Measurements from ENCODE around the gene XYLT1. TPM values are rescaled to one million over a fixed set of nuclear protein-coding genes. Genes with fewer than 3 reads are reported as not detected.
A peak's percentile ranks its signal among the peaks of the same experiment; 100 is the strongest.

The XYLT1 gene
- total RNA-seq, 2 donors from 2014 or later: 21.4 to 22.6 TPM

- no peak for ATAC-seq (replicated peaks)
- peak overlapping the region; percentile 26 for H3K27ac Mint-ChIP-seq
- no peaks in the 10 kb centered on the region for H3K27me3 Mint-ChIP-seq
- no peaks in the 10 kb centered on the region for H3K9me3 Mint-ChIP-seq
- peaks cover 10% of the 10 kb centered on the region for H3K4me1 Mint-ChIP-seq
- no peak overlapping the region for H3K4me3 Mint-ChIP-seq
- H3K36me3 Mint-ChIP-seq (ENCODE audit: low read depth): peaks cover 21% of the 10 kb centered on the region
These were observed 257.7 kb downstream of the XYLT1 start for GRCh38 chr16:17213025-17213424.

GRCh38 chr16:17212606-17213005 lies 258.2 kb downstream of the XYLT1 start:
- Mint-ChIP-seq H3K4me1 (peaks cover 10% of the 10 kb centered on the region), H3K27me3 (no peaks in the 10 kb centered on the region), H3K9me3 (no peaks in the 10 kb centered on the region), H3K27ac (no peak overlapping the region), H3K4me3 (no peak overlapping the region), H3K36me3 (ENCODE audit: low read depth) (peaks cover 21% of the 10 kb centered on the region)
- no peak for ATAC-seq (replicated peaks)

DNA sequence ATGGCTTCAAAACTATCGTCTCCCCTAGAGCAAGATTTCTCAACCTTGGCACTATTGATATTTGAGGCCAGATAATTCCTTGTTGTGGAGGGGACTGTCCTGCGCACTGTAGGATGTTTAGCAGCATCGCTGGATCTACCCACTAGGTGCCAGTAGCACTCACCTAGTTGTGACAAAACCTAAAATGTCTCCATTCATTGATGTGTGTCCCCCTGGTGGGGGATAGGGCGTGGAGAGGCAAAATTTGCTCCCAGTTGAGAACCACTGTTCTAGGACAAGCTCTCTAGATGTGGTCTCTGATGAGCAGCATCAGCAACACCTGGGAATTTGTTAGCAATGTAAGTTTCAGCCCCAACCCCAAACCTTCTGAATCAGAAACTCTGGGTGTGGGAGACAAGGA lies 259.0 kb downstream of the XYLT1 start:
- Mint-ChIP-seq H3K4me1 (peaks cover 10% of the 10 kb centered on the region), H3K4me3 (no peak overlapping the region), H3K9me3 (no peaks in the 10 kb centered on the region), H3K36me3 (ENCODE audit: low read depth) (peaks cover 21% of the 10 kb centered on the region), H3K27me3 (no peaks in the 10 kb centered on the region), H3K27ac (no peak overlapping the region)
- peak; percentile 34 for ATAC-seq (replicated peaks)

- Mint-ChIP-seq H3K4me1 (peaks cover 16% of the 10 kb centered on the region), H3K27ac (no peak overlapping the region), H3K4me3 (no peak overlapping the region), H3K27me3 (no peaks in the 10 kb centered on the region), H3K36me3 (ENCODE audit: low read depth) (no peaks in the 10 kb centered on the region), H3K9me3 (no peaks in the 10 kb centered on the region)
- no peak for ATAC-seq (replicated peaks)
These were observed 264.0 kb downstream of the XYLT1 start for GRCh38 chr16:17206712-17207111.

- no peak for ATAC-seq (replicated peaks)
- no peaks in the 10 kb centered on the region for H3K27me3 Mint-ChIP-seq
- no peak overlapping the region for H3K27ac Mint-ChIP-seq
- H3K9me3 Mint-ChIP-seq: no peaks in the 10 kb centered on the region
- H3K36me3 Mint-ChIP-seq (ENCODE audit: low read depth): no peaks in the 10 kb centered on the region
- peaks cover 16% of the 10 kb centered on the region for H3K4me1 Mint-ChIP-seq
- no peak overlapping the region for H3K4me3 Mint-ChIP-seq
These were observed 265.2 kb downstream of the XYLT1 start for GRCh38 chr16:17205279-17206211.

DNA sequence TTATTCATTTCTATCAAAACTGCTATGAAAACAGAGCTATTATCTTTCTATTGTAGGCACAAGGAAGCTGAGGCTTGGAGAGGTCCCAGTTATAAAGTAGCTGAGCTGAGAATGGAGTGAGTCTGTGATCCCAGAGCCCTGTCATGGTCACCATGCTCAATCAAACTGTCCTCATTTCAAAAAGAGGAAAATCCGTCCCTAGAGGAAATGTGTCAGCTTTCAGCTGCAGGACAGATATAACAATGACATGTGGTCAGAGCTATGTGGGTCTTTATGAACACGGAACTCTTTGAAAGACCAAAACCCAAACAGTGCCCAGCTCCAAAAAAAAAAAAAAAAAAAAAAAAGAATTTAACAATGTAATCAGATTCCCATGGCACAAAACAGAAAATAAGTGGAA lies 266.1 kb downstream of the XYLT1 start:
- H3K4me3 Mint-ChIP-seq: no peak overlapping the region
- no peak overlapping the region for H3K27ac Mint-ChIP-seq
- H3K27me3 Mint-ChIP-seq: no peaks in the 10 kb centered on the region
- no peak for ATAC-seq (replicated peaks)
- H3K36me3 Mint-ChIP-seq (ENCODE audit: low read depth): peaks cover 8% of the 10 kb centered on the region
- no peaks in the 10 kb centered on the region for H3K9me3 Mint-ChIP-seq
- H3K4me1 Mint-ChIP-seq: peaks cover 16% of the 10 kb centered on the region

DNA sequence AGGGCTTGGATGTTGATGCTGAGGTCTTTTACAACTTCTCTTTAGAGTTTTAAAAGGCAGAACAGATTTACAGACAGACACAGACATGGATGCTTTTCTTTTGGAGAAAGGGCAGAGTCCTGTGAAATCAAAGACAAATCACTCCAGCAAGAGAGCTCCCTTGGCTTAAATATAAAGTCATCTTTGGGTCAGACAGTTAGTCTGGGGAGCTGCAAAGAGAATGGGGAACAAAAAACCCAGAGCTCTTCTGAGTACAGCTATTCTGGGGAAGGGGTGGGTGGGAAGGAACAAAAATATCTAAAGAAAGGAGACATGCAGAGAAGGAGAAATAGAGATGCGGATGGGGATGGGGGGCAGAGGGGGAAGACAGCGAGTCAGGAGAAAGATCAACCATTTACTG lies 266.6 kb downstream of the XYLT1 start:
- Mint-ChIP-seq H3K27ac (no peak overlapping the region), H3K4me1 (peaks cover 15% of the 10 kb centered on the region), H3K4me3 (no peak overlapping the region), H3K36me3 (ENCODE audit: low read depth) (peaks cover 13% of the 10 kb centered on the region), H3K9me3 (no peaks in the 10 kb centered on the region), H3K27me3 (no peaks in the 10 kb centered on the region)
- ATAC-seq (replicated peaks): no peak

DNA sequence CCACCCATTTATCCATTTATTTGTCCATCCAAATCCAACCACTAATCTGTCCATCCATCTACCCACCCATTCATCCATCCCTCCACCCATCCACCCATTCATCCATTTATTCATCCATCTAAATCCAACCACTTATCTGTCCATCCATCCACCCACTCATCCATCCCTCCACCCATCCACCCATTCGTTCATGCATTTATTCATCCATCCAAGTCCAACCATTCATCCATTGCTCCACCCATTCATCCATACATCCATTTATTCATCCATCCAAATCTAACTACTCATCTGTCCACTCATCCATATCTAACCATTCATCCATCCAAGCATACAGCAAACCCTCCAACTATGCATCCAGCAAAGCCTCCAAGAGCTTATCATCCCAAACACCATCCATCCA lies 267.3 kb downstream of the XYLT1 start:
- H3K4me3 Mint-ChIP-seq: no peak overlapping the region
- ATAC-seq (replicated peaks): no peak
- H3K9me3 Mint-ChIP-seq: no peaks in the 10 kb centered on the region
- no peak overlapping the region for H3K27ac Mint-ChIP-seq
- peaks cover 12% of the 10 kb centered on the region for H3K4me1 Mint-ChIP-seq
- no peaks in the 10 kb centered on the region for H3K27me3 Mint-ChIP-seq
- peaks cover 15% of the 10 kb centered on the region for H3K36me3 Mint-ChIP-seq (ENCODE audit: low read depth)

- Mint-ChIP-seq H3K9me3 (no peaks in the 10 kb centered on the region), H3K4me1 (peaks cover 12% of the 10 kb centered on the region), H3K4me3 (no peak overlapping the region), H3K36me3 (ENCODE audit: low read depth) (peaks cover 40% of the 10 kb centered on the region), H3K27ac (no peak overlapping the region), H3K27me3 (no peaks in the 10 kb centered on the region)
- ATAC-seq (replicated peaks): no peak
These were observed 271.6 kb downstream of the XYLT1 start for GRCh38 chr16:17199135-17199534.

DNA sequence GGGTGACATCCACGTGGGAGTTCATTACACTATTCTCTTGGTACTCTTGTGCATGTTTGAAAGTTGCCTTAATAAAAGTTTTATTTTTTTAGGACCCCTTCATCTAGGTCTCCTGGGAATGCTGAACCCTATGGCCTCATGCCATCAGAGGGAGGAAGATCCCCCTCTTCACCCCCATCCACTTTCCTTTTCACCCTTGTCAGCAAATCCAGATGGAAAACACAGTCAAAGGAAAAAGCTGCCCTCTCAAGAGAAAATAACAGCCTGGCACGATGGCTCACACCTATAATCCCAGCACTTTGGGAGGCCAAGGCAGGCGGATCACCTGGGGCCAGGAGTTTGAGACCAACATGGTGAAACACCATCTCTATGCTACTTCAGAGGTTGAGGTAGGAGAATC lies 274.2 kb downstream of the XYLT1 start:
- Mint-ChIP-seq H3K27me3 (no peaks in the 10 kb centered on the region), H3K9me3 (no peaks in the 10 kb centered on the region), H3K36me3 (ENCODE audit: low read depth) (peaks cover 60% of the 10 kb centered on the region), H3K4me3 (no peak overlapping the region), H3K27ac (no peak overlapping the region), H3K4me1 (peaks cover 5% of the 10 kb centered on the region)
- ATAC-seq (replicated peaks): no peak

GRCh38 chr16:17194190-17194780 lies 276.5 kb downstream of the XYLT1 start:
- peaks cover 5% of the 10 kb centered on the region for H3K4me1 Mint-ChIP-seq
- H3K4me3 Mint-ChIP-seq: no peak overlapping the region
- peaks cover 67% of the 10 kb centered on the region for H3K36me3 Mint-ChIP-seq (ENCODE audit: low read depth)
- H3K27me3 Mint-ChIP-seq: no peaks in the 10 kb centered on the region
- ATAC-seq (replicated peaks): peak; percentile 66
- H3K27ac Mint-ChIP-seq: no peak overlapping the region
- no peaks in the 10 kb centered on the region for H3K9me3 Mint-ChIP-seq

- no peaks in the 10 kb centered on the region for H3K27me3 Mint-ChIP-seq
- no peak overlapping the region for H3K4me3 Mint-ChIP-seq
- peaks cover 5% of the 10 kb centered on the region for H3K4me1 Mint-ChIP-seq
- ATAC-seq (replicated peaks): no peak
- H3K9me3 Mint-ChIP-seq: no peaks in the 10 kb centered on the region
- no peak overlapping the region for H3K27ac Mint-ChIP-seq
- H3K36me3 Mint-ChIP-seq (ENCODE audit: low read depth): peaks cover 68% of the 10 kb centered on the region
These were observed 277.1 kb downstream of the XYLT1 start for GRCh38 chr16:17193566-17194100.

DNA sequence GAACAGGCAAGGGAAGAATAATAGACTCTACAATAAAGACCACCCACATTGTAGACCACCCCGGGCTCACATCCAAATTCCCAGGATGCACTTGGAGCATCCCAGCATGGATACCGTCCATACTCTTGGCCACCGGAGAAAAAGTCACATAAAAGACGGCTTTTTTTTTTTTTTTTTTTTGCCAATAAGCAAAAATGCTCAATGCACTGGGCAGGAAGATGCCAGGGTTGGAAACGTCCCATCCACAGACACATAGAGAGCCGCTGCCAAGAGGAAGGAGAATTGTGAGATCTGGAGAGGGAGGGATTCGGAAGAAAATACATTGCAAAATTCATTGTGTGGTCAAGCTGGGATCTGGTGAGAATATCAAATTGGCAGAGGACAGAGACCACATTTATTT lies 286.7 kb downstream of the XYLT1 start:
- Mint-ChIP-seq H3K27ac (no peak overlapping the region), H3K9me3 (no peaks in the 10 kb centered on the region), H3K4me3 (no peak overlapping the region), H3K4me1 (no peaks in the 10 kb centered on the region), H3K36me3 (ENCODE audit: low read depth) (peaks cover 11% of the 10 kb centered on the region), H3K27me3 (no peaks in the 10 kb centered on the region)
- no peak for ATAC-seq (replicated peaks)

- Mint-ChIP-seq H3K27me3 (no peaks in the 10 kb centered on the region), H3K4me1 (peaks cover 9% of the 10 kb centered on the region), H3K27ac (no peak overlapping the region), H3K4me3 (no peak overlapping the region), H3K9me3 (no peaks in the 10 kb centered on the region), H3K36me3 (ENCODE audit: low read depth) (peaks cover 20% of the 10 kb centered on the region)
- ATAC-seq (replicated peaks): no peak
These were observed 292.5 kb downstream of the XYLT1 start for GRCh38 chr16:17177959-17178905.
